Transverse colon (tissue), 4 donors: Measurements from ENCODE around the gene GAD2. TPM values are rescaled to one million over a fixed set of nuclear protein-coding genes. Genes with fewer than 3 reads are reported as not detected.

Experiments used
- DNase-seq: peaks from one replicate; pipeline ENCODE4 v3.0.0-alpha.2; 2019
- H3K27ac ChIP-seq, 4 donors: fragments of 200-600 bp; sonication (generic); 2 replicates each; pipeline ENCODE4 v1.5.1; 2016 to 2018; ENCODE audit warnings: inconsistent platforms in 4 of 4
- H3K27me3 ChIP-seq: fragments of 200-600 bp; sonication (generic); 2 replicates; pipeline ENCODE4 v1.5.1; 2017; ENCODE audit warnings: inconsistent platforms
- H3K36me3 ChIP-seq, 4 donors: fragments of 200-600 bp; sonication (generic); 2 replicates each; pipeline ENCODE4 v1.5.1; 2017 to 2019; ENCODE audit warnings: inconsistent platforms in 4 of 4
- H3K4me1 ChIP-seq, 4 donors: fragments of 200-600 bp; sonication (generic); 2 replicates each; pipeline ENCODE4 v1.5.1; 2017 to 2020; ENCODE audit warnings: inconsistent platforms in 4 of 4
- H3K4me3 ChIP-seq, 4 donors: fragments of 200-600 bp; sonication (generic); 1 replicate in 1 of 4; 2 replicates in 3 of 4; pipeline versions ENCODE4 v1.5.1 to v1.6.1; 2017 to 2019; ENCODE audit warnings: inconsistent platforms in 4 of 4
- H3K9me3 ChIP-seq, 2 donors: fragments of 200-600 bp; sonication (generic); 2 replicates each; pipeline ENCODE4 v1.5.1; 2017 to 2019; ENCODE audit warnings: inconsistent platforms in 2 of 2
- CTCF ChIP-seq, 5 experiments: fragments of 200-600 bp in 3 of 5; fragments of 450-650 bp in 2 of 5; sonication (generic) in 3 of 5; IDR thresholded peaks; 1 replicate in 2 of 5; 2 replicates in 3 of 5; pipeline ENCODE4 v1.5.1; 2016 to 2017; ENCODE audit warnings: antibody characterized with exemption in 5 of 5, inconsistent platforms in 3 of 5, mild to moderate bottlenecking in 2 of 5, moderate library complexity in 1 of 5
- EP300 ChIP-seq: sonication (generic); formaldehyde crosslinking; IDR thresholded peaks from one replicate; pipeline ENCODE4 v1.6.1; 2017; ENCODE audit warnings: antibody characterized with exemption, low read depth
- POLR2A ChIP-seq: fragments of 450-650 bp; IDR thresholded peaks from one replicate; pipeline ENCODE4 v1.6.1; 2016; ENCODE audit warnings: antibody characterized with exemption, mild to moderate bottlenecking, moderate library complexity
- POLR2AphosphoS5 ChIP-seq, 3 donors: sonication (generic); formaldehyde crosslinking; IDR thresholded peaks; one replicate each; pipeline ENCODE4 v1.6.1; 2016; ENCODE audit warnings: antibody characterized with exemption in 3 of 3
- WGBS, 2 donors: methylation state at CpG; one replicate each; pipeline ENCODE4 v1.1.5; 2018; ENCODE audit warnings: low coverage in 1 of 2; 5-methylcytosine and 5-hydroxymethylcytosine counted together
- in situ Hi-C, 4 donors: fragments of 200-750 bp; cut with MboI; loops; one replicate each; pipeline versions ENCODE4 v1.15.0 to v1.15.1; 2017; ENCODE audit warnings: low sequenced_read_pairs in 3 of 4, low pct_ligation_motif_present in 1 of 4, low pct_unique_long_range_greater_than_20kb in 1 of 4
- intact Hi-C: fragments of 100-400 bp; cut with DNase I; formaldehyde crosslinking; loops from one replicate; pipeline ENCODE4 v1.15.1; 2023; ENCODE audit warnings: low total_unique reads
- total RNA-seq, 4 donors: library from RNA; depleted of rRNA; stranded (reverse); fragments of >200 nt; gene quantifications; one replicate each; pipeline ENCODE4 v1.1.0, GENCODE V29; 2016

The GAD2 gene
- total RNA-seq, 4 donors from 2014 or later, result not detected

- no peak for TF ChIP-seq EP300
- TF ChIP-seq CTCF (IDR thresholded peaks at IDR 0.05), result no peak
- no peak for TF ChIP-seq POLR2AphosphoS5 (IDR thresholded peaks at IDR 0.05)
- TF ChIP-seq POLR2A, result no peak
- no peak for DNase-seq
- WGBS, 2 donors, result 74 to 75% methylated on average over 4 of the region's 4 CpGs
- Histone ChIP-seq H3K36me3 (no peaks in the 10 kb centered on the region), H3K4me1 (no peaks in the 10 kb centered on the region), H3K27me3 (no peaks in the 10 kb centered on the region), H3K27ac (no peak overlapping the region), H3K4me3 (no peak overlapping the region), H3K9me3 (peaks cover 0 to 7% of the 10 kb centered on the region in 2 donors)
- intact Hi-C loops, result no loop called here
- in situ Hi-C loops, result loop anchor here in 3 of 4 donors (10.0 to 25.0 kb wide), 5 partner anchors 220 to 553 kb away; partner anchors contain the start of gene PDSS1 (in 1 of the 3)
These were observed 117.8 kb downstream of the GAD2 start for GRCh38 chr10:26334232-26334931.

GRCh38 chr10:26334932-26335573 lies 118.5 kb downstream of the GAD2 start:
- no peaks in the 10 kb centered on the region for H3K27me3 ChIP-seq
- intact Hi-C loops, result loop anchor here (5.0 kb wide), 1 partner anchor 222 kb away; no protein-coding TSS in a partner anchor
- H3K36me3 ChIP-seq, result no peaks in the 10 kb centered on the region
- peaks cover 0 to 7% of the 10 kb centered on the region in 2 donors for H3K9me3 ChIP-seq
- no peak overlapping the region for H3K27ac ChIP-seq
- 22 to 60% methylated on average over 1 to 7 of the region's 7 CpGs for WGBS, 2 donors
- in situ Hi-C loops, result loop anchor here in 3 of 4 donors (10.0 to 25.0 kb wide), 5 partner anchors 220 to 552 kb away; partner anchors contain the start of gene PDSS1 (in 1 of the 3)
- H3K4me3 ChIP-seq, result peak overlapping the region in 1 of 4 donors; percentile 13
- peak; percentile 44 for DNase-seq
- peak; percentile 64 to 80 (median 66) for TF ChIP-seq CTCF (IDR thresholded peaks at IDR 0.05)
- no peak for TF ChIP-seq EP300
- H3K4me1 ChIP-seq, result no peaks in the 10 kb centered on the region

- H3K27ac ChIP-seq, result no peak overlapping the region
These were observed 119.1 kb downstream of the GAD2 start for GRCh38 chr10:26335574-26336093.

More at GRCh38 chr10:26335574-26336093, 119.1 kb downstream of the GAD2 start:
- H3K4me3 ChIP-seq, result peak overlapping the region in 1 of 4 donors; percentile 13
- WGBS, 2 donors, result 49 to 70% methylated on average over 5 to 6 of the region's 6 CpGs
- no peaks in the 10 kb centered on the region for H3K36me3 ChIP-seq
- no peaks in the 10 kb centered on the region for H3K27me3 ChIP-seq
- intact Hi-C loops (loop anchor here (5.0 kb wide), 1 partner anchor 222 kb away; no protein-coding TSS in a partner anchor), in situ Hi-C loops (loop anchor here in 3 of 4 donors (10.0 to 25.0 kb wide), 5 partner anchors 219 to 552 kb away; partner anchors contain the start of gene PDSS1 (in 1 of the 3))
- H3K9me3 ChIP-seq, result peaks cover 0 to 7% of the 10 kb centered on the region in 2 donors
- H3K4me1 ChIP-seq, result no peaks in the 10 kb centered on the region
- no peak for DNase-seq
- TF ChIP-seq EP300, result no peak
- TF ChIP-seq POLR2AphosphoS5 (IDR thresholded peaks at IDR 0.05), result no peak
- TF ChIP-seq POLR2A, result no peak
- no peak for TF ChIP-seq CTCF (IDR thresholded peaks at IDR 0.05)
